ENCODE measurements around the gene GARS1.

Gene GARS1

GRCh38 chr7:30652698-30653641 is 58.3 kb downstream of the GARS1 start:
- TF ChIP-seq CTCF (IDR thresholded peaks at IDR 0.05; ENCODE audit: insufficient read depth, low read length), result no peak
- no peak for TF ChIP-seq POLR2AphosphoS5 (IDR thresholded peaks at IDR 0.05; ENCODE audit: low read depth)
- no peak for TF ChIP-seq SPI1 (IDR thresholded peaks at IDR 0.05; ENCODE audit: borderline replicate concordance, low read depth)
- no peak for TF ChIP-seq GABPA (IDR thresholded peaks at IDR 0.05; ENCODE audit: low read depth)
- no peak for TF ChIP-seq REST (IDR thresholded peaks at IDR 0.05; ENCODE audit: insufficient replicate concordance, low read depth)
- no peak overlapping the region for H3K27ac ChIP-seq (replicated peaks)
- H3K4me3 ChIP-seq (replicated peaks; ENCODE audit: insufficient read depth, low read length), result no peak overlapping the region
- no peaks in the 10 kb centered on the region for H3K27me3 ChIP-seq (ENCODE audit: insufficient read depth, poor library complexity, severe bottlenecking)
- DNase-seq (ENCODE audit: low read depth in 1 of 2, low spot score in 1 of 2), result no peak

GRCh38 chr7:30654296-30655090 is 59.8 kb downstream of the GARS1 start:
- Histone ChIP-seq H3K27ac (replicated peaks) (no peak overlapping the region), H3K4me3 (replicated peaks; ENCODE audit: insufficient read depth, low read length) (no peak overlapping the region), H3K27me3 (ENCODE audit: insufficient read depth, poor library complexity, severe bottlenecking) (no peaks in the 10 kb centered on the region)
- TF ChIP-seq SPI1 (IDR thresholded peaks at IDR 0.05; ENCODE audit: borderline replicate concordance, low read depth) (no peak), GABPA (IDR thresholded peaks at IDR 0.05; ENCODE audit: low read depth) (no peak), CTCF (IDR thresholded peaks at IDR 0.05; ENCODE audit: insufficient read depth, low read length) (no peak), POLR2AphosphoS5 (IDR thresholded peaks at IDR 0.05; ENCODE audit: low read depth) (no peak), REST (IDR thresholded peaks at IDR 0.05; ENCODE audit: insufficient replicate concordance, low read depth) (no peak)
- DNase-seq (ENCODE audit: low read depth in 1 of 2, low spot score in 1 of 2), result no peak

GRCh38 chr7:30655096-30655970 is 60.7 kb downstream of the GARS1 start:
- TF ChIP-seq SPI1 (IDR thresholded peaks at IDR 0.05; ENCODE audit: borderline replicate concordance, low read depth), result no peak
- no peak overlapping the region for H3K4me3 ChIP-seq (replicated peaks; ENCODE audit: insufficient read depth, low read length)
- DNase-seq (ENCODE audit: low read depth in 1 of 2, low spot score in 1 of 2), result no peak

More at GRCh38 chr7:30655096-30655970, 60.7 kb downstream of the GARS1 start:
- Histone ChIP-seq H3K27me3 (ENCODE audit: insufficient read depth, poor library complexity, severe bottlenecking) (no peaks in the 10 kb centered on the region), H3K27ac (replicated peaks) (no peak overlapping the region)

All from HL-60 (cell line).